GM19023 (cell line): ENCODE results near the gene NAAA.
"Not testable (repeated sequence)": the region's sequence is repeated elsewhere in the genome, so short reads cannot be mapped to it uniquely, and the experiment has no call there.

Source experiments
- ATAC-seq: cut with Tn5 transposase; IDR thresholded peaks from one replicate; pipeline ENCODE4 v1.9.1; 2021; ENCODE audit warnings: mild to moderate bottlenecking, moderate library complexity; ENCODE audit not compliant: unreplicated experiment

Gene NAAA

GRCh38 chr4:75920327-75920726 is 20.5 kb downstream of the NAAA start:
- no peak for ATAC-seq

GRCh38 chr4:75919920-75920319 is 20.9 kb downstream of the NAAA start:
- ATAC-seq = no peak

GRCh38 chr4:75916091-75916661 is 24.6 kb downstream of the NAAA start:
- no peak for ATAC-seq

- ATAC-seq = no peak
Measured at GRCh38 chr4:75912968-75913367, 27.8 kb downstream of the NAAA start.

- ATAC-seq = not testable (repeated sequence)
Measured at GRCh38 chr4:75910831-75911230, 30.0 kb downstream of the NAAA start.

- ATAC-seq = no peak
Measured at GRCh38 chr4:75909405-75909804, 31.4 kb downstream of the NAAA start.

- no peak for ATAC-seq
Measured at GRCh38 chr4:75908555-75908954, 32.3 kb downstream of the NAAA start.

GRCh38 chr4:75907966-75908365 is 32.8 kb downstream of the NAAA start:
- ATAC-seq = no peak

- no peak for ATAC-seq
Measured at GRCh38 chr4:75904076-75904475, 36.7 kb downstream of the NAAA start.

- no peak for ATAC-seq
Measured at GRCh38 chr4:75902352-75902751, 38.5 kb downstream of the NAAA start, which contains the start of gene PPEF2. Gene PPEF2 (minus strand): TSS chr4:75902452. CDS start chr4:75896325, 6,127 bp downstream.

GRCh38 chr4:75898536-75898935 is 42.3 kb downstream of the NAAA start:
- ATAC-seq = no peak

- no peak for ATAC-seq
Measured at GRCh38 chr4:75895744-75896314, 45.0 kb downstream of the NAAA start.

GRCh38 chr4:75892508-75892907 is 48.3 kb downstream of the NAAA start:
- no peak for ATAC-seq

GRCh38 chr4:75891611-75892010 is 49.2 kb downstream of the NAAA start:
- no peak for ATAC-seq

- no peak for ATAC-seq
Measured at GRCh38 chr4:75889537-75890199, 51.1 kb downstream of the NAAA start.

GRCh38 chr4:75886104-75886503 is 54.7 kb downstream of the NAAA start:
- no peak for ATAC-seq

GRCh38 chr4:75881476-75881875 is 59.3 kb downstream of the NAAA start:
- no peak for ATAC-seq

GRCh38 chr4:75880278-75880677 is 60.5 kb downstream of the NAAA start:
- ATAC-seq = no peak

- no peak for ATAC-seq
Measured at GRCh38 chr4:75878246-75878756, 62.5 kb downstream of the NAAA start.

GRCh38 chr4:75876218-75876617 is 64.6 kb downstream of the NAAA start:
- no peak for ATAC-seq

- ATAC-seq = no peak
Measured at GRCh38 chr4:75869100-75869499, 71.7 kb downstream of the NAAA start.

- no peak for ATAC-seq
Measured at GRCh38 chr4:75867130-75867529, 73.7 kb downstream of the NAAA start.
